ENCODE measurements around the gene ATP5MG.

Gene ATP5MG

GRCh38 chr11:118442908-118443589 lies 41.6 kb downstream of the ATP5MG start:
- no peak for DNase-seq

- DNase-seq = no peak
Observed at GRCh38 chr11:118443590-118444218, 42.3 kb downstream of the ATP5MG start.

- no peak for DNase-seq
Observed at GRCh38 chr11:118447423-118447822, 46.0 kb downstream of the ATP5MG start.

- no peak for DNase-seq
Observed at GRCh38 chr11:118448294-118448693, 46.9 kb downstream of the ATP5MG start.

- no peak for DNase-seq
Observed at GRCh38 chr11:118449316-118449918, 48.0 kb downstream of the ATP5MG start.

- DNase-seq = no peak
Observed at GRCh38 chr11:118450451-118450850, 49.0 kb downstream of the ATP5MG start.

Data from NCI-H526 treated with DMSO at 0.1 percent for 48 hours (cell line).